Caco-2 (cell line): ENCODE measurements around the gene ACOT11. TPM values are rescaled to one million over a fixed set of nuclear protein-coding genes. Genes with fewer than 3 reads are reported as not detected.

Experiments used
- BruUV-seq: library from RNA; stranded (reverse); fragments of 400-500 nt; replicated peaks from 2 replicates; lab custom pipeline; 2021; lab: Mats Ljungman, UMichigan
- CTCF ChIA-PET: fragments of 300-600 bp; sonication (Branson Sonifier 250); formaldehyde crosslinking; loops from one replicate; lab custom pipeline; 2022; ENCODE audit warnings: antibody characterized with exemption; lab: Charles Lee
- POLR2A ChIA-PET: fragments of 300-600 bp; sonication (Branson Sonifier 250); formaldehyde crosslinking; loops from one replicate; lab custom pipeline; 2022; ENCODE audit warnings: antibody characterized with exemption; lab: Charles Lee
- DNase-seq, 2 experiments: peaks; one replicate each; pipeline versions ENCODE4 v3.0.0 to v3.0.0-alpha.2; 2020 to 2022
- H3K27me3 ChIP-seq: replicated peaks from 2 replicates; pipeline ENCODE4 v1.6.0; 2011; ENCODE audit warnings: low read length; ENCODE audit not compliant: control insufficient read depth, insufficient read depth
- H3K36me3 ChIP-seq: 2 replicates; pipeline ENCODE4 v1.5.1; 2011; ENCODE audit warnings: low read length; ENCODE audit not compliant: control insufficient read depth, insufficient read depth
- H3K4me1 ChIP-seq: fragments of 250-450 bp; sonication (Bioruptor Pico); 2 replicates; pipeline ENCODE4 v1.5.1; 2020; ENCODE audit warnings: mild to moderate bottlenecking
- H3K4me3 ChIP-seq: 2 replicates; pipeline ENCODE4 v1.5.1; 2011; ENCODE audit warnings: low read depth, mild to moderate bottlenecking, control low read depth, low read length
- H3K9me3 ChIP-seq: fragments of 250-450 bp; sonication (Bioruptor Pico); 2 replicates; pipeline ENCODE4 v1.5.1; 2020; ENCODE audit warnings: mild to moderate bottlenecking, moderate library complexity
- H3K27ac Mint-ChIP-seq: one replicate; pipeline ENCODE4 v1.8.0; 2022; ENCODE audit warnings: mixed read lengths; ENCODE audit not compliant: unreplicated experiment
- H3K27me3 Mint-ChIP-seq: one replicate; pipeline ENCODE4 v1.8.0; 2022; ENCODE audit warnings: mixed read lengths; ENCODE audit not compliant: insufficient read depth, unreplicated experiment
- H3K36me3 Mint-ChIP-seq: one replicate; pipeline ENCODE4 v1.8.0; 2022; ENCODE audit warnings: mild to moderate bottlenecking, mixed read lengths; ENCODE audit not compliant: insufficient read depth, unreplicated experiment
- H3K4me1 Mint-ChIP-seq: one replicate; pipeline ENCODE4 v1.8.0; 2022; ENCODE audit warnings: low read depth, mixed read lengths; ENCODE audit not compliant: unreplicated experiment
- H3K4me3 Mint-ChIP-seq: one replicate; pipeline ENCODE4 v1.8.0; 2022; ENCODE audit warnings: mild to moderate bottlenecking, moderate library complexity, mixed read lengths; ENCODE audit not compliant: unreplicated experiment
- H3K9me3 Mint-ChIP-seq: one replicate; pipeline ENCODE4 v1.8.0; 2022; ENCODE audit warnings: mixed read lengths; ENCODE audit not compliant: unreplicated experiment
- intact Hi-C: fragments of 100-400 bp; cut with micrococcal nuclease; formaldehyde crosslinking; loops from one replicate; pipeline ENCODE4 v1.10.0; 2022; ENCODE audit not compliant: unreplicated experiment
- total RNA-seq: library from RNA; stranded (reverse); gene quantifications from 2 replicates; pipeline ENCODE4 v1.2.3, GENCODE V29; 2022
- TF ChIP-seq, protein P1 (sequence below), 2 experiments: fragments of 200-600 bp in 1 of 2; IDR thresholded peaks; 1 replicate in 1 of 2; 2 replicates in 1 of 2; pipeline versions ENCODE4 v1.5.1 to v1.8.0; 2011 to 2022; ENCODE audit warnings: antibody characterized with exemption in 1 of 2, control low read depth in 1 of 2, inconsistent platforms in 1 of 2, low read depth in 1 of 2, low read length in 1 of 2, mild to moderate bottlenecking in 1 of 2, moderate library complexity in 1 of 2; ENCODE audit not compliant: insufficient read depth in 1 of 2, severe bottlenecking in 1 of 2, unreplicated experiment in 1 of 2

Gene ACOT11
- total RNA-seq, 1 experiment from 2014 or later: 4.1 TPM

DNA sequence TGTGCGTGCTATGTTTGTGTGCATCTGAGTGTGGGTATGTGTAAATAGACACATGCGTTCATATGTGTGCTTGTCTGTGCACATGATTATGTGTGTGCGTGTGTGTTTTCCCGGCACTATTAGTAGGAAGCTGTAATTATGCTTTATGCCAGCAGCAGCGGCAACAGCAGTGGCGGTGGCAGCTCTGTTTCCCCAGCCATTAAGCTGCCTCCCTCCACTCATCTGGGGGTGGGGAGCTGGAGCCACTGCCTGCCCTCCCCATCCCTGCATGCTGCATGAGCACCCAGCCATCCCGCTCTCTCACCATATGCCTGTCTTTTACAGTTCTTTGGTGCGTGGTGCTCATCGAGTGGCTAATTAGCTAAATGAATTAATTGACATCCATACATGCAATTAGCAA lies 30.5 kb upstream of the ACOT11 start:
- Mint-ChIP-seq H3K9me3 (no peaks in the 10 kb centered on the region), H3K27me3 (no peaks in the 10 kb centered on the region), H3K36me3 (no peaks in the 10 kb centered on the region), H3K4me1 (no peaks in the 10 kb centered on the region), H3K4me3 (no peak overlapping the region), H3K27ac (no peak overlapping the region)
- DNase-seq: no peak
- Histone ChIP-seq H3K36me3 (no peaks in the 10 kb centered on the region), H3K4me1 (0 out of 2 replicates have a peak, but pooled peaks cover 8% of the 10 kb centered on the region), H3K9me3 (no peaks in the 10 kb centered on the region), H3K4me3 (no peak overlapping the region), H3K27me3 (no peaks in the 10 kb centered on the region)
- intact Hi-C loops: no loop called here
- POLR2A ChIA-PET: no interaction called here
- no TSS peak for BruUV-seq
- CTCF ChIA-PET: no interaction called here
- TF ChIP-seq, protein P1, sequence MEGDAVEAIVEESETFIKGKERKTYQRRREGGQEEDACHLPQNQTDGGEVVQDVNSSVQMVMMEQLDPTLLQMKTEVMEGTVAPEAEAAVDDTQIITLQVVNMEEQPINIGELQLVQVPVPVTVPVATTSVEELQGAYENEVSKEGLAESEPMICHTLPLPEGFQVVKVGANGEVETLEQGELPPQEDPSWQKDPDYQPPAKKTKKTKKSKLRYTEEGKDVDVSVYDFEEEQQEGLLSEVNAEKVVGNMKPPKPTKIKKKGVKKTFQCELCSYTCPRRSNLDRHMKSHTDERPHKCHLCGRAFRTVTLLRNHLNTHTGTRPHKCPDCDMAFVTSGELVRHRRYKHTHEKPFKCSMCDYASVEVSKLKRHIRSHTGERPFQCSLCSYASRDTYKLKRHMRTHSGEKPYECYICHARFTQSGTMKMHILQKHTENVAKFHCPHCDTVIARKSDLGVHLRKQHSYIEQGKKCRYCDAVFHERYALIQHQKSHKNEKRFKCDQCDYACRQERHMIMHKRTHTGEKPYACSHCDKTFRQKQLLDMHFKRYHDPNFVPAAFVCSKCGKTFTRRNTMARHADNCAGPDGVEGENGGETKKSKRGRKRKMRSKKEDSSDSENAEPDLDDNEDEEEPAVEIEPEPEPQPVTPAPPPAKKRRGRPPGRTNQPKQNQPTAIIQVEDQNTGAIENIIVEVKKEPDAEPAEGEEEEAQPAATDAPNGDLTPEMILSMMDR (IDR thresholded peaks at IDR 0.05; ENCODE audit: insufficient read depth in 1 of 2, low read depth in 1 of 2, low read length in 1 of 2, severe bottlenecking in 1 of 2, unreplicated experiment in 1 of 2): no peak

DNA sequence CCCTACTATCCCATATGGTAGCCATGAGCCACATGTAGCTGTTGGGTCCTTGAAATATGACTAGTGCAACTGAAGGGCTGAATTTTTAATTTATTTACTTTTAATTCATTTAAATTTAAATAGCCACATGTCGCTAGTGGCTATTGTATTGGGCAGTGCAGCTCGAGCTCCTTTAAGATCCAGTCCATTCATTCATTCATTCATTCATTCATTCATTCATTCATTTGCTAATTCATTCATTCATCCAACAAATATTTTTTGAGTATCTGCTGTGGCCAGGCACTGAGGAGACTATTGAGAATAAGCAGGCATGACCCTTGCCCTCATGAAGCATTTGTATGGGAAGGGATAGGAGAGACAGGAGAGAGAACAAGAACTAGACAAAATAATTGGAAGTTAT lies 29.5 kb upstream of the ACOT11 start:
- TF ChIP-seq, protein P1 (IDR thresholded peaks at IDR 0.05; ENCODE audit: insufficient read depth in 1 of 2, low read depth in 1 of 2, low read length in 1 of 2, severe bottlenecking in 1 of 2, unreplicated experiment in 1 of 2): no peak
- H3K27me3 Mint-ChIP-seq: no peaks in the 10 kb centered on the region
- no peak overlapping the region for H3K4me3 Mint-ChIP-seq
- no peak overlapping the region for H3K4me3 ChIP-seq
- DNase-seq: no peak
- no TSS peak for BruUV-seq
- 0 out of 2 replicates have a peak, but pooled peaks cover 8% of the 10 kb centered on the region for H3K4me1 ChIP-seq
- no peak overlapping the region for H3K27ac Mint-ChIP-seq
- POLR2A ChIA-PET: no interaction called here
- no peaks in the 10 kb centered on the region for H3K9me3 Mint-ChIP-seq
- H3K4me1 Mint-ChIP-seq: no peaks in the 10 kb centered on the region
- H3K36me3 ChIP-seq: no peaks in the 10 kb centered on the region
- H3K9me3 ChIP-seq: no peaks in the 10 kb centered on the region
- no peaks in the 10 kb centered on the region for H3K36me3 Mint-ChIP-seq
- intact Hi-C loops: no loop called here
- CTCF ChIA-PET: interaction anchor here (0.7 kb wide), 1 partner anchor 26 kb away, joined by 3 read pairs; no protein-coding TSS in a partner anchor
- no peaks in the 10 kb centered on the region for H3K27me3 ChIP-seq

DNA sequence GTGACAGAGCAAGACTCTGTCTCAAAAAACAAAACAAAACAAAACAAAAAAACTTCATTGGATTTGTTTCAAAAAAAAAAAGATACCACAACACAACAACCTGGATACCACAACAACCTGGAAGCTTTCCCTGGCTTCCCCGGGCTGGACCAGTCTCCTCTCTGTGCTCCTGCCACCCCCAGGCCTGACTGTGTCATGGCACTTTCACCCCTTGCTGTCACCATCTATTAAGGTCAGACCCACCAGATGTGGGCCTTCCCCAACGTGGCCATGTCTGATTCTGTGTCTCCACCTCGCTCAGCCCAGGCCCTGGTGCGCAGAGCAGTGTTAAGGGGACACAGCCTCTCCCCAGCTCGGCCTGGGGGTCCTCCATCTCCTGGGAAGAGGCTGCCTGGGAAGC lies 28.3 kb upstream of the ACOT11 start:
- H3K4me3 ChIP-seq: no peak overlapping the region
- H3K4me1 ChIP-seq: 0 out of 2 replicates have a peak, but pooled peaks cover 8% of the 10 kb centered on the region
- Mint-ChIP-seq H3K9me3 (no peaks in the 10 kb centered on the region), H3K36me3 (no peaks in the 10 kb centered on the region), H3K4me3 (no peak overlapping the region), H3K4me1 (no peaks in the 10 kb centered on the region), H3K27me3 (no peaks in the 10 kb centered on the region), H3K27ac (no peak overlapping the region)
- peak in 1 of 2 experiments; percentile 24 for DNase-seq
- BruUV-seq: no TSS peak
- H3K36me3 ChIP-seq: no peaks in the 10 kb centered on the region
- POLR2A ChIA-PET: no interaction called here
- intact Hi-C loops: no loop called here
- TF ChIP-seq, protein P1 (IDR thresholded peaks at IDR 0.05; ENCODE audit: insufficient read depth in 1 of 2, low read depth in 1 of 2, low read length in 1 of 2, severe bottlenecking in 1 of 2, unreplicated experiment in 1 of 2): peak in 1 of 2 experiments; percentile 5
- CTCF ChIA-PET: no interaction called here
- H3K9me3 ChIP-seq: no peaks in the 10 kb centered on the region
- H3K27me3 ChIP-seq: no peaks in the 10 kb centered on the region
